HEK293 (cell line): ENCODE results near the gene CHPT1.

Experiments used
- CTCF ChIP-seq: fragments of 450-650 bp; formaldehyde crosslinking; IDR thresholded peaks from 2 replicates; pipeline ENCODE4 v1.5.1; 2016; ENCODE audit warnings: missing biosample characterization, missing genetic modification characterization
- SP2 ChIP-seq: fragments of 450-650 bp; formaldehyde crosslinking; IDR thresholded peaks from 2 replicates; pipeline ENCODE4 v1.5.1; 2016; ENCODE audit warnings: missing biosample characterization, missing genetic modification characterization
- TF ChIP-seq, protein P1 (sequence below): fragments of 450-650 bp; formaldehyde crosslinking; IDR thresholded peaks from 2 replicates; pipeline ENCODE4 v1.5.1; 2016; ENCODE audit warnings: missing biosample characterization, missing genetic modification characterization

DNA sequence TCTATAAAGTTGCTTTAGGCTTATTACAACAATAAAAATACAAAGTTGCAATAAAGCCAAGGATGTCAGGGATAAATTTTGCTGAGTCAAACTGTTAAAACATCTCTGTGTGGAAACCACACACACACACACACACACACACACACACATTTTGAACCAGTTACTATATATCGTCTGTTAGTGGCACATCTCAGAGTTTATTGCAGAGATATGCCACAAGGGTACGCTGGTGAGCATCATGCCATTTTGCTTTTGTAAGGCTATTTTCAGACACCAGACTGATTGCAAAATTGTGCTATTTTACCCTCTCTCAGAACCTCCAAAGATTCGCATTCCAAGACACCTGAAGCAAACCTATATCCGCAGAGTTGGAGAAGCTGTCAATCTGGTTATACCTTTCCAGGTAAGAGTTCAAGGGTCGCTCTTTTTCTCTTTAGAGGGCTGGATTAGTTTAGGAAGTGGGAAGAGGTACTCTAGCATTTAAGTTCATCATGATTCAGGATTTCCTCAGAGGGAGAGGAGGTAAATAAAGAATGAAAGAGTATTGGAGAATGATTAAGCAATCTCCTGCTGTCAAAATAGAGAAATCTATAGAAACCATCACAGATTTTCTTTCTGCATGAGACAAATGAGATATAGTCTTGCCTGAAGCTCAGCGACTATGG lies 27.3 kb upstream of the CHPT1 start:
- no peak for TF ChIP-seq SP2 (tag by site-specific recombination)
- TF ChIP-seq, protein P1, sequence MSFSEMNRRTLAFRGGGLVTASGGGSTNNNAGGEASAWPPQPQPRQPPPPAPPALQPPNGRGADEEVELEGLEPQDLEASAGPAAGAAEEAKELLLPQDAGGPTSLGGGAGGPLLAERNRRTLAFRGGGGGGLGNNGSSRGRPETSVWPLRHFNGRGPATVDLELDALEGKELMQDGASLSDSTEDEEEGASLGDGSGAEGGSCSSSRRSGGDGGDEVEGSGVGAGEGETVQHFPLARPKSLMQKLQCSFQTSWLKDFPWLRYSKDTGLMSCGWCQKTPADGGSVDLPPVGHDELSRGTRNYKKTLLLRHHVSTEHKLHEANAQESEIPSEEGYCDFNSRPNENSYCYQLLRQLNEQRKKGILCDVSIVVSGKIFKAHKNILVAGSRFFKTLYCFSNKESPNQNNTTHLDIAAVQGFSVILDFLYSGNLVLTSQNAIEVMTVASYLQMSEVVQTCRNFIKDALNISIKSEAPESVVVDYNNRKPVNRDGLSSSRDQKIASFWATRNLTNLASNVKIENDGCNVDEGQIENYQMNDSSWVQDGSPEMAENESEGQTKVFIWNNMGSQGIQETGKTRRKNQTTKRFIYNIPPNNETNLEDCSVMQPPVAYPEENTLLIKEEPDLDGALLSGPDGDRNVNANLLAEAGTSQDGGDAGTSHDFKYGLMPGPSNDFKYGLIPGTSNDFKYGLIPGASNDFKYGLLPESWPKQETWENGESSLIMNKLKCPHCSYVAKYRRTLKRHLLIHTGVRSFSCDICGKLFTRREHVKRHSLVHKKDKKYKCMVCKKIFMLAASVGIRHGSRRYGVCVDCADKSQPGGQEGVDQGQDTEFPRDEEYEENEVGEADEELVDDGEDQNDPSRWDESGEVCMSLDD: no peak
- peak; percentile 53 for TF ChIP-seq CTCF
